H1 (cell line): ENCODE results near the gene CIC. TPM values are rescaled to one million over a fixed set of nuclear protein-coding genes. Genes with fewer than 3 reads are reported as not detected.
A peak's percentile ranks its signal among the peaks of the same experiment; 100 is the strongest.

Experiments used
- BCL11A ChIP-seq, 2 experiments: IDR thresholded peaks; one replicate each; pipeline ENCODE4 v1.6.1; 2011; ENCODE audit warnings: low read depth in 2 of 2, low read length in 2 of 2, mild to moderate bottlenecking in 2 of 2
- BRCA1 ChIP-seq: IDR thresholded peaks from 2 replicates; pipeline ENCODE4 v1.6.1; 2012; ENCODE audit warnings: low read depth, low read length, improper control_type of control experiment
- CREB1 ChIP-seq: IDR thresholded peaks from 2 replicates; pipeline ENCODE4 v1.6.1; 2012; ENCODE audit warnings: inconsistent platforms
- CTCF ChIP-seq, 3 experiments: IDR thresholded peaks; 1 replicate in 2 of 3; 2 replicates in 1 of 3; pipeline versions ENCODE4 v1.5.1 to v1.6.1; 2011; ENCODE audit warnings: low read length in 3 of 3, mild to moderate bottlenecking in 3 of 3, inconsistent platforms in 2 of 3, low read depth in 1 of 3, moderate library complexity in 1 of 3; ENCODE audit not compliant: insufficient read depth in 1 of 3; ENCODE audit errors: control extremely low read depth in 1 of 3
- FOSL1 ChIP-seq: IDR thresholded peaks from 2 replicates; pipeline ENCODE4 v1.6.1; 2011; ENCODE audit warnings: mild to moderate bottlenecking, low read depth, low read length, moderate library complexity; ENCODE audit not compliant: insufficient read depth
- GTF2F1 ChIP-seq: IDR thresholded peaks from 2 replicates; pipeline ENCODE4 v1.6.1; 2012; ENCODE audit warnings: low read depth, low read length, improper control_type of control experiment, borderline replicate concordance
- JUN ChIP-seq: IDR thresholded peaks from 2 replicates; pipeline ENCODE4 v1.6.1; 2011; ENCODE audit warnings: low read depth, mild to moderate bottlenecking, improper control_type of control experiment, low read length
- JUND ChIP-seq: IDR thresholded peaks from 2 replicates; pipeline ENCODE4 v1.6.1; 2011; ENCODE audit warnings: mild to moderate bottlenecking, improper control_type of control experiment, low read length
- KDM4A ChIP-seq: IDR thresholded peaks from one replicate; pipeline ENCODE4 v1.7.1; 2012; ENCODE audit warnings: low read depth, mild to moderate bottlenecking, moderate library complexity, low read length, inconsistent platforms; ENCODE audit not compliant: severe bottlenecking
- MAFK ChIP-seq: IDR thresholded peaks from 2 replicates; pipeline ENCODE4 v1.6.1; 2012; ENCODE audit warnings: low read depth, mild to moderate bottlenecking, improper control_type of control experiment, low read length
- MAX ChIP-seq: IDR thresholded peaks from 2 replicates; pipeline ENCODE4 v1.6.1; 2012; ENCODE audit warnings: inconsistent platforms
- NRF1 ChIP-seq: IDR thresholded peaks from 2 replicates; pipeline ENCODE4 v1.6.1; 2011; ENCODE audit warnings: mild to moderate bottlenecking, low read depth, low read length, improper control_type of control experiment
- POLR2AphosphoS5 ChIP-seq: IDR thresholded peaks from 2 replicates; pipeline ENCODE4 v1.6.1; 2011; ENCODE audit warnings: low read depth, low read length
- POU5F1 ChIP-seq: IDR thresholded peaks from 2 replicates; pipeline ENCODE4 v1.6.1; 2011; ENCODE audit warnings: low read depth, mild to moderate bottlenecking, low read length, moderate library complexity
- RXRA ChIP-seq: IDR thresholded peaks from 2 replicates; pipeline ENCODE4 v1.6.1; 2011; ENCODE audit warnings: low read depth, mild to moderate bottlenecking, low read length, moderate library complexity; ENCODE audit not compliant: insufficient read depth
- SAP30 ChIP-seq: fragments of 300-600 bp; sonication (generic); IDR thresholded peaks from 2 replicates; pipeline ENCODE4 v1.7.1; 2012; ENCODE audit warnings: low read length, moderate library complexity, mild to moderate bottlenecking, inconsistent platforms; ENCODE audit not compliant: insufficient read depth, insufficient replicate concordance
- SIN3A ChIP-seq, 2 experiments: IDR thresholded peaks in 1 of 2; conservative IDR thresholded peaks in 1 of 2; 2 replicates each; pipeline ENCODE4 v1.6.1; 2011 to 2012; ENCODE audit warnings: low read length in 2 of 2, improper control_type of control experiment in 1 of 2, low read depth in 1 of 2, mild to moderate bottlenecking in 1 of 2
- SP2 ChIP-seq: IDR thresholded peaks from 2 replicates; pipeline ENCODE4 v1.6.1; 2012; ENCODE audit warnings: mild to moderate bottlenecking, low read length, inconsistent platforms
- SRF ChIP-seq: IDR thresholded peaks from 2 replicates; pipeline ENCODE4 v1.6.1; 2011; ENCODE audit warnings: mild to moderate bottlenecking, low read depth, low read length, moderate library complexity
- TAF1 ChIP-seq: IDR thresholded peaks from 2 replicates; pipeline ENCODE4 v1.6.1; 2011; ENCODE audit warnings: mild to moderate bottlenecking, low read depth, low read length
- TBP ChIP-seq: IDR thresholded peaks from 2 replicates; pipeline ENCODE4 v1.6.1; 2011; ENCODE audit warnings: low read depth, low read length, improper control_type of control experiment
- ZNF274 ChIP-seq: IDR thresholded peaks from 2 replicates; pipeline ENCODE4 v1.7.0; 2012; ENCODE audit warnings: low read length, borderline replicate concordance; ENCODE audit errors: extremely low read depth
- polyA plus RNA-seq, 7 experiments: library from polyadenylated mRNA; depleted of rRNA in 3 of 7; stranded (reverse) in 5 of 7; unstranded in 2 of 7; fragments of >200 nt in 5 of 7; fragments of 200-250 nt in 2 of 7; gene quantifications; 1 replicate in 5 of 7; 2 replicates in 1 of 7; 4 replicates in 1 of 7; pipeline versions ENCODE4 v1.2.1 to v1.2.3, GENCODE V29; 2011 to 2013; ENCODE audit warnings: missing spikeins in 2 of 7, mixed read lengths in 2 of 7
- total RNA-seq: library from RNA; stranded (reverse); fragmentation: NEBNext Ultra II Directional; extraction: Animal tissue kit (Norgen Biotek cat#: 25700); gene quantifications from 2 replicates; pipeline ENCODE4 v1.2.1, GENCODE V29; 2021

CIC gene
- total and polyA plus RNA-seq, 2 of the 8 experiments (the other 6 are each of a cell fraction or from before 2014, with no cell fraction given): 13.2 to 43.6 TPM

- TF ChIP-seq JUND: no peak
- no peak for TF ChIP-seq SRF
- no peak for TF ChIP-seq SAP30
- no peak for TF ChIP-seq CTCF (IDR thresholded peaks at IDR 0.05; ENCODE audit: control extremely low read depth in 1 of 3, insufficient read depth in 1 of 3, low read depth in 1 of 3, low read length in 3 of 3)
- peak; percentile 99 for TF ChIP-seq SP2
- no peak for TF ChIP-seq NRF1
- TF ChIP-seq POU5F1: no peak
- peak in 1 of 2 experiments; percentile 80; a peak in 2 of 4 replicates for TF ChIP-seq SIN3A (conservative IDR thresholded peaks at IDR 0.05 in 1 of 2, IDR thresholded peaks at IDR 0.05 in 1 of 2; ENCODE audit: low read depth in 1 of 2, low read length in 2 of 2)
- TF ChIP-seq RXRA: no peak
- TF ChIP-seq CREB1: peak; percentile 84
- TF ChIP-seq JUN: no peak
- TF ChIP-seq FOSL1: no peak
- no peak for TF ChIP-seq GTF2F1
- no peak for TF ChIP-seq MAFK
- no peak for TF ChIP-seq ZNF274
- TF ChIP-seq KDM4A: no peak
- 0 out of 2 replicates have a peak, but pooled peaks have one; percentile 19 for TF ChIP-seq BRCA1
- no peak for TF ChIP-seq POLR2AphosphoS5
- TF ChIP-seq TAF1: no peak
- no peak for TF ChIP-seq TBP
- TF ChIP-seq MAX: peak; percentile 29; the same call in 1 of the 2 replicates
- no peak for TF ChIP-seq BCL11A (IDR thresholded peaks at IDR 0.05; ENCODE audit: low read depth in 2 of 2, low read length in 2 of 2)
Observed at GRCh38 chr19:42268704-42269477, at the start of gene CIC (continued).
